ENCODE data around the gene OR51I1. TPM values are rescaled to one million over a fixed set of nuclear protein-coding genes. Genes with fewer than 3 reads are reported as not detected.

Gene OR51I1
- total RNA-seq, 1 experiment from 2014 or later: not detected

- H4K91ac ChIP-seq (ENCODE audit: insufficient read length, low read depth, low read length): no peak overlapping the region
- no peak overlapping the region for H3K27ac Mint-ChIP-seq
- H2AFZ ChIP-seq (ENCODE audit: low read length): no peak overlapping the region
- TF ChIP-seq CTCF (conservative IDR thresholded peaks at IDR 0.05): no peak
- no peaks in the 10 kb centered on the region for H4K20me1 ChIP-seq (ENCODE audit: control insufficient read depth, insufficient read depth, insufficient read length)
- H3K27me3 ChIP-seq (ENCODE audit: insufficient read depth, low read length): no peaks in the 10 kb centered on the region
- H2BK15ac ChIP-seq (ENCODE audit: low read depth, low read length): no peak overlapping the region
- no peak overlapping the region for H2BK5ac ChIP-seq (ENCODE audit: insufficient read length, low read length)
- no peak overlapping the region for H3K18ac ChIP-seq (ENCODE audit: insufficient read length, low read depth, low read length)
- no peaks in the 10 kb centered on the region for H3K4me1 ChIP-seq (ENCODE audit: insufficient read depth, low read length)
- H3K79me2 ChIP-seq (ENCODE audit: insufficient read depth, low read length): no peaks in the 10 kb centered on the region
- H2BK12ac ChIP-seq (ENCODE audit: insufficient read length, low read depth, low read length): no peak overlapping the region
- H3K4me2 ChIP-seq (ENCODE audit: insufficient read depth, insufficient read length, low read length): no peak overlapping the region
- H3K9ac ChIP-seq (ENCODE audit: extremely low read depth, insufficient read length, low read length): no peak overlapping the region
- H2AK5ac ChIP-seq (ENCODE audit: insufficient read length, low read length): no peak overlapping the region
- H3K79me1 ChIP-seq (ENCODE audit: insufficient read depth, low read depth, low read length, poor library complexity, severe bottlenecking): no peaks in the 10 kb centered on the region
- H3K56ac ChIP-seq (ENCODE audit: insufficient read length, low read depth, low read length): no peak overlapping the region
- H3K14ac ChIP-seq (ENCODE audit: insufficient read depth, low read length): no peak overlapping the region
- H3K27ac ChIP-seq (ENCODE audit: insufficient read length, low read depth, low read length): no peak overlapping the region
- H3K27me3 Mint-ChIP-seq (ENCODE audit: low read depth): peaks cover 3% of the 10 kb centered on the region; the same call in 1 of the 2 replicates
- H3K23me2 ChIP-seq (ENCODE audit: insufficient read length, low read depth, low read length, poor library complexity, severe bottlenecking): no peaks in the 10 kb centered on the region
- H4K5ac ChIP-seq (ENCODE audit: insufficient read length, low read depth, low read length): no peak overlapping the region
- H2BK120ac ChIP-seq (ENCODE audit: low read depth, low read length, poor library complexity, severe bottlenecking): no peak overlapping the region
- no peak overlapping the region for H3K4me3 Mint-ChIP-seq
- peaks cover 0 to 2% of the 10 kb centered on the region in 2 experiments; a peak in 1 of 5 replicates for H3K9me3 Mint-ChIP-seq
- no peak for DNase-seq
- no peak overlapping the region for H2BK20ac ChIP-seq (ENCODE audit: low read depth, low read length, poor library complexity, severe bottlenecking)
- H3K4me1 Mint-ChIP-seq: peaks cover 4% of the 10 kb centered on the region in 2 experiments; a peak in 1 of 4 replicates
- H3K23ac ChIP-seq (ENCODE audit: insufficient read length, low read depth, low read length): no peak overlapping the region
- no peak overlapping the region for H4K8ac ChIP-seq (replicated peaks; ENCODE audit: insufficient read length, low read depth, low read length)
- H3T11ph ChIP-seq (ENCODE audit: low read length): no peak overlapping the region
- H3K9me3 ChIP-seq (ENCODE audit: control insufficient read depth, low read depth, low read length): no peaks in the 10 kb centered on the region
- no peaks in the 10 kb centered on the region for H3K36me3 Mint-ChIP-seq (ENCODE audit: insufficient read depth in 1 of 3, low read depth in 3 of 3)
- H3K4ac ChIP-seq (ENCODE audit: low read depth, low read length): no peak overlapping the region
Observed at GRCh38 chr11:5394091-5394490, 47.2 kb downstream of the OR51I1 start.

Other genes with a start within 250 kb of the OR51I1 start
- not detected in 2 replicates for gene OR51V1, start 240.8 kb downstream of the OR51I1 start, total RNA-seq (2021)
- not detected in 2 replicates for gene HBB, start 214.4 kb downstream of the OR51I1 start, total RNA-seq (2021)
- not detected in 2 replicates for gene HBD, start 207.0 kb downstream of the OR51I1 start, total RNA-seq (2021)
- gene HBG1, start 191.7 kb downstream of the OR51I1 start, total RNA-seq (2021): not detected in 2 replicates
- gene HBG2, start 186.7 kb downstream of the OR51I1 start, total RNA-seq (2021): not detected in 2 replicates
- not detected in 2 replicates for gene HBE1, start 171.6 kb downstream of the OR51I1 start, total RNA-seq (2021)
- gene OR51B4, start 139.6 kb downstream of the OR51I1 start, total RNA-seq (2021): not detected in 2 replicates
- not detected in 2 replicates for gene OR51B2, start 117.2 kb downstream of the OR51I1 start, total RNA-seq (2021)
- gene OR51B5, start 98.0 kb downstream of the OR51I1 start, total RNA-seq (2021): not detected in 2 replicates
- gene OR51B6, start 90.0 kb downstream of the OR51I1 start, total RNA-seq (2021): not detected in 2 replicates
- gene OR51M1, start 57.7 kb downstream of the OR51I1 start, total RNA-seq (2021): not detected in 2 replicates
- gene OR51Q1, start 19.4 kb downstream of the OR51I1 start, total RNA-seq (2021): not detected in 2 replicates
- not detected in 2 replicates for gene OR51I2, start 7.8 kb upstream of the OR51I1 start, total RNA-seq (2021)
- not detected in 2 replicates for gene OR52D1, start 47.2 kb upstream of the OR51I1 start, total RNA-seq (2021)
- gene UBQLN3, start 68.4 kb upstream of the OR51I1 start, total RNA-seq (2021): not detected in 2 replicates
- not detected in 2 replicates for gene UBQLNL, start 75.2 kb upstream of the OR51I1 start, total RNA-seq (2021)
- gene OR52H1, start 107.0 kb upstream of the OR51I1 start, total RNA-seq (2021): not detected in 2 replicates
- not detected in 2 replicates for gene OR52B6, start 139.4 kb upstream of the OR51I1 start, total RNA-seq (2021)
- gene TRIM6, start 155.1 kb upstream of the OR51I1 start, total RNA-seq (2021): 14.1 and 17.9 TPM in 2 replicates
- gene TRIM34, start 183.5 kb upstream of the OR51I1 start, total RNA-seq (2021): 0.35 and 0.59 TPM in 2 replicates
- 21.3 and 21.5 TPM in 2 replicates for gene TRIM5, start 243.6 kb upstream of the OR51I1 start, total RNA-seq (2021)
- gene TRIM22, start 248.3 kb upstream of the OR51I1 start, total RNA-seq (2021): 78.6 and 79.9 TPM in 2 replicates